Liver (tissue), 9 donors: Measurements from ENCODE around the gene FAM13C. TPM values are rescaled to one million over a fixed set of nuclear protein-coding genes. Genes with fewer than 3 reads are reported as not detected.

Source experiments
- DNase-seq: peaks from one replicate; pipeline ENCODE4 v3.0.0-alpha.2; 2017; ENCODE audit warnings: low spot score
- H3K27ac ChIP-seq, 2 donors: one replicate each; pipeline ENCODE4 v1.7.0; 2013; ENCODE audit warnings: inconsistent platforms in 2 of 2, low read length in 2 of 2, control low read depth in 1 of 2, low read depth in 1 of 2, mild to moderate bottlenecking in 1 of 2
- H3K27me3 ChIP-seq, 4 donors: one replicate each; pipeline versions ENCODE4 v1.6.1 to v1.7.0; 2013; ENCODE audit warnings: low read length in 3 of 4, inconsistent platforms in 1 of 4, mild to moderate bottlenecking in 1 of 4, moderate library complexity in 1 of 4; ENCODE audit not compliant: control insufficient read depth in 4 of 4, insufficient read depth in 4 of 4
- H3K36me3 ChIP-seq, 4 donors: one replicate each; pipeline versions ENCODE4 v1.6.1 to v1.7.0; 2013; ENCODE audit warnings: low read length in 3 of 4, mild to moderate bottlenecking in 3 of 4, low read depth in 1 of 4, moderate library complexity in 1 of 4; ENCODE audit not compliant: control insufficient read depth in 4 of 4, insufficient read depth in 3 of 4
- H3K4me1 ChIP-seq, 4 donors: one replicate each; pipeline versions ENCODE4 v1.6.1 to v1.7.0; 2013; ENCODE audit warnings: low read length in 3 of 4, mild to moderate bottlenecking in 3 of 4, moderate library complexity in 1 of 4; ENCODE audit not compliant: control insufficient read depth in 4 of 4, insufficient read depth in 4 of 4
- H3K4me3 ChIP-seq, 3 donors: one replicate each; pipeline versions ENCODE4 v1.6.1 to v1.7.0; 2013; ENCODE audit warnings: low read length in 3 of 3, control low read depth in 1 of 3, low read depth in 1 of 3, mild to moderate bottlenecking in 1 of 3
- H3K9ac ChIP-seq, 2 donors: one replicate each; pipeline ENCODE4 v1.7.0; 2013; ENCODE audit warnings: low read length in 2 of 2, mild to moderate bottlenecking in 2 of 2, moderate library complexity in 2 of 2, control low read depth in 1 of 2, low read depth in 1 of 2
- H3K9me3 ChIP-seq, 4 donors: one replicate each; pipeline versions ENCODE4 v1.6.1 to v1.7.0; 2013; ENCODE audit warnings: low read length in 3 of 4; ENCODE audit not compliant: control insufficient read depth in 4 of 4
- EGR1 ChIP-seq, 2 donors: IDR thresholded peaks; 2 replicates each; pipeline ENCODE4 v1.6.1; 2016 to 2018; ENCODE audit warnings: antibody characterized with exemption in 2 of 2, low read depth in 2 of 2
- FOXA1 ChIP-seq: IDR thresholded peaks from 2 replicates; pipeline ENCODE4 v1.6.1; 2016; ENCODE audit warnings: antibody characterized with exemption
- FOXA2 ChIP-seq: IDR thresholded peaks from 2 replicates; pipeline ENCODE4 v1.6.1; 2016; ENCODE audit warnings: antibody characterized with exemption
- GABPA ChIP-seq, 2 donors: IDR thresholded peaks in 1 of 2; conservative IDR thresholded peaks in 1 of 2; 2 replicates each; pipeline ENCODE4 v1.6.1; 2016; ENCODE audit warnings: antibody characterized with exemption in 2 of 2, mild to moderate bottlenecking in 1 of 2, moderate library complexity in 1 of 2
- HNF4A ChIP-seq, 2 donors: conservative IDR thresholded peaks; 2 replicates each; pipeline ENCODE4 v1.6.1; 2016; ENCODE audit warnings: antibody characterized with exemption in 2 of 2, mild to moderate bottlenecking in 2 of 2
- HNF4G ChIP-seq: IDR thresholded peaks from 2 replicates; pipeline ENCODE4 v1.6.1; 2016; ENCODE audit warnings: antibody characterized with exemption
- JUND ChIP-seq, 2 donors: IDR thresholded peaks; 2 replicates each; pipeline ENCODE4 v1.6.1; 2016; ENCODE audit warnings: antibody characterized with exemption in 2 of 2
- MAX ChIP-seq: IDR thresholded peaks from 2 replicates; pipeline ENCODE4 v1.6.1; 2016; ENCODE audit warnings: antibody characterized with exemption
- NR2F2 ChIP-seq: IDR thresholded peaks from 2 replicates; pipeline ENCODE4 v1.6.1; 2016; ENCODE audit warnings: antibody characterized with exemption
- RAD21 ChIP-seq, 2 donors: IDR thresholded peaks; 2 replicates each; pipeline ENCODE4 v1.6.1; 2016; ENCODE audit warnings: antibody characterized with exemption in 2 of 2, mild to moderate bottlenecking in 2 of 2
- RXRA ChIP-seq, 2 donors: IDR thresholded peaks; 2 replicates each; pipeline ENCODE4 v1.6.1; 2017 to 2018; ENCODE audit warnings: antibody characterized with exemption in 2 of 2, mild to moderate bottlenecking in 1 of 2
- SP1 ChIP-seq: IDR thresholded peaks from 2 replicates; pipeline ENCODE4 v1.6.1; 2018; ENCODE audit warnings: antibody characterized with exemption, mild to moderate bottlenecking
- TAF1 ChIP-seq: conservative IDR thresholded peaks from 2 replicates; pipeline ENCODE4 v1.6.1; 2016; ENCODE audit warnings: antibody characterized with exemption, mild to moderate bottlenecking
- YY1 ChIP-seq: IDR thresholded peaks from 2 replicates; pipeline ENCODE4 v1.6.1; 2016; ENCODE audit warnings: antibody characterized with exemption, mild to moderate bottlenecking
- WGBS: extraction: QIAGEN DNeasy Blood & Tissue Kit; methylation state at CpG from one replicate; pipeline ENCODE4 v1.1.7; 2013; 5-methylcytosine and 5-hydroxymethylcytosine counted together
- polyA plus RNA-seq, 2 donors: library from polyadenylated mRNA; stranded (reverse) in 1 of 2; unstranded in 1 of 2; fragments of 200-250 nt in 1 of 2; fragments of >200 nt in 1 of 2; fragmentation: Nextera tagmentation in 1 of 2; extraction: Ambion mirVana in 1 of 2; gene quantifications; one replicate each; pipeline versions ENCODE4 v1.2.1 to v1.2.3, GENCODE V29; 2013 to 2015
- total RNA-seq, 2 donors: library from RNA; depleted of rRNA; stranded (reverse); fragments of >200 nt; gene quantifications; one replicate each; pipeline ENCODE4 v1.2.3, GENCODE V29; 2014
- TF ChIP-seq, protein P1 (sequence below): IDR thresholded peaks from 2 replicates; pipeline ENCODE4 v1.6.1; 2016; ENCODE audit warnings: antibody characterized with exemption
- TF ChIP-seq, protein P2 (sequence below): IDR thresholded peaks from 2 replicates; pipeline ENCODE4 v1.6.1; 2016; ENCODE audit warnings: antibody characterized with exemption
- TF ChIP-seq, protein P3 (sequence below): IDR thresholded peaks from 2 replicates; pipeline ENCODE4 v1.6.1; 2016; ENCODE audit warnings: antibody characterized with exemption, mild to moderate bottlenecking
- TF ChIP-seq, protein P4 (sequence below): fragments of 150-350 bp; IDR thresholded peaks from 2 replicates; pipeline ENCODE4 v1.5.1; 2017; ENCODE audit warnings: improper control_type of control experiment, low read depth, low read length; ENCODE audit not compliant: missing input control
- donor health status: healthy.
- donor health status: healthy.
- donor health status: healthy.
- donor health status: healthy.
- donor health status: healthy.

The FAM13C gene
- total and polyA plus RNA-seq, 4 donors = 0.87 to 2.4 (median 2.1) TPM

DNA sequence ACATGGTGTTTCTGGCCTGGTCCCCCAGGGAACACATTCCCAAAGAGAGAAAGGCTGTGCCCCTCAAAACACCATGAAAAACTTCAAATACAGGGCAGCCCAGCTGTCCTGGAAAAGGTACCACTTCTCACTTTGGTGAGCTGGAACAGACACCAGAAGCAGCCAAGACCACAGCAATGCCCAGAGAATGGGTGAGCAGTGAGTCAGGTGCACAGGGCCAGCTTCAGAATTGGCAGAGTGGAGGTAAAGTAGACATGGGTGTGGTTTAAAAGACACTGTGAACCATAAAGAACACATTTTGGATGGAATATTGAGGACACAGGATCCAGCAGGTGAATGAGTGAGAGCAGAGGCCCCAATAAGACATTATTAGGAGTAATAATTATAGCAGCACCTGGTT lies 51.3 kb downstream of the FAM13C start:
- H3K36me3 ChIP-seq = no peaks in the 10 kb centered on the region
- H3K27ac ChIP-seq = no peak overlapping the region
- peaks cover 0 to 8% (median 5%) of the 10 kb centered on the region in 4 donors for H3K4me1 ChIP-seq
- no peak overlapping the region for H3K9ac ChIP-seq
- no peaks in the 10 kb centered on the region for H3K9me3 ChIP-seq
- no peak for TF ChIP-seq TAF1
- TF ChIP-seq NR2F2 = no peak
- TF ChIP-seq EGR1 (IDR thresholded peaks at IDR 0.05; ENCODE audit: low read depth in 2 of 2) = no peak
- TF ChIP-seq HNF4G = no peak
- no peak for TF ChIP-seq RXRA (IDR thresholded peaks at IDR 0.05)
- TF ChIP-seq JUND (IDR thresholded peaks at IDR 0.05) = no peak
- no peak for TF ChIP-seq FOXA2
- no peak for TF ChIP-seq FOXA1
- TF ChIP-seq, protein P1, sequence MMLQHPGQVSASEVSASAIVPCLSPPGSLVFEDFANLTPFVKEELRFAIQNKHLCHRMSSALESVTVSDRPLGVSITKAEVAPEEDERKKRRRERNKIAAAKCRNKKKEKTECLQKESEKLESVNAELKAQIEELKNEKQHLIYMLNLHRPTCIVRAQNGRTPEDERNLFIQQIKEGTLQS = no peak
- TF ChIP-seq GABPA (IDR thresholded peaks at IDR 0.05 in 1 of 2, conservative IDR thresholded peaks at IDR 0.05 in 1 of 2) = no peak
- TF ChIP-seq, protein P2, sequence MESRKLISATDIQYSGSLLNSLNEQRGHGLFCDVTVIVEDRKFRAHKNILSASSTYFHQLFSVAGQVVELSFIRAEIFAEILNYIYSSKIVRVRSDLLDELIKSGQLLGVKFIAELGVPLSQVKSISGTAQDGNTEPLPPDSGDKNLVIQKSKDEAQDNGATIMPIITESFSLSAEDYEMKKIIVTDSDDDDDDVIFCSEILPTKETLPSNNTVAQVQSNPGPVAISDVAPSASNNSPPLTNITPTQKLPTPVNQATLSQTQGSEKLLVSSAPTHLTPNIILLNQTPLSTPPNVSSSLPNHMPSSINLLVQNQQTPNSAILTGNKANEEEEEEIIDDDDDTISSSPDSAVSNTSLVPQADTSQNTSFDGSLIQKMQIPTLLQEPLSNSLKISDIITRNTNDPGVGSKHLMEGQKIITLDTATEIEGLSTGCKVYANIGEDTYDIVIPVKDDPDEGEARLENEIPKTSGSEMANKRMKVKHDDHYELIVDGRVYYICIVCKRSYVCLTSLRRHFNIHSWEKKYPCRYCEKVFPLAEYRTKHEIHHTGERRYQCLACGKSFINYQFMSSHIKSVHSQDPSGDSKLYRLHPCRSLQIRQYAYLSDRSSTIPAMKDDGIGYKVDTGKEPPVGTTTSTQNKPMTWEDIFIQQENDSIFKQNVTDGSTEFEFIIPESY = no peak
- no peak overlapping the region for H3K4me3 ChIP-seq
- no peak for DNase-seq
- H3K27me3 ChIP-seq = no peaks in the 10 kb centered on the region

DNA sequence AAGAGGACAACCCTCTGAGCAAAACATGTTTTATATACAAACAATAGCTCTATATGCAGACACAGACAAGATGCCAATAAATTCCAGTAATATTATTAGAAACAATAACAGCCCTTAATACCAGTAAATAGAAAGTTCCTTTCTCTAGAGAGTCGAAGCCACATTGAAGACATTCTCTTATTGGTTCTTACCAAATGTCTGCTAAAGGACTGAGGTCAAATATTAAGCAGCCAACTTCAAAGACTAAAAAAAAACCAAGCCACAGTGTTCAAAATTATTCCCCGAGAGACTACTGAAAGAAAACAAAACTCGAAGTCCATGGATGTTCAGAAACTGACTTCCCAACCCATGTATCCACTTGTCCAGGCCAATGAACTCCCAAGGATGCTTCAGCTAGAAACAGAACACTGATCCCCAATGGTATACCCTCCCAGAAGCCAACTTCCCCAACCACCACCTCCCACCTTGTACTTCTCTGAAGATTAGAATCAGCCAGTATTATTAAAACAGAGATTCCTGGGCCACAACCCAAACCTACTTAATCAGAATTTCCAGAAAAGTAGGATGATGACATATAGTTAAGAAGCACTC lies 51.9 kb downstream of the FAM13C start:
- Histone ChIP-seq H3K36me3 (no peaks in the 10 kb centered on the region), H3K27ac (no peak overlapping the region), H3K9me3 (no peaks in the 10 kb centered on the region), H3K4me1 (peaks cover 0 to 4% (median 2%) of the 10 kb centered on the region in 4 donors), H3K4me3 (no peak overlapping the region), H3K9ac (no peak overlapping the region), H3K27me3 (no peaks in the 10 kb centered on the region)
- DNase-seq = no peak
- WGBS = 84% methylated on average over 3 of the region's 3 CpGs
- no peak for TF ChIP-seq FOXA2
- no peak for TF ChIP-seq RXRA (IDR thresholded peaks at IDR 0.05)
- no peak for TF ChIP-seq RAD21 (IDR thresholded peaks at IDR 0.05)
- TF ChIP-seq, protein P3, sequence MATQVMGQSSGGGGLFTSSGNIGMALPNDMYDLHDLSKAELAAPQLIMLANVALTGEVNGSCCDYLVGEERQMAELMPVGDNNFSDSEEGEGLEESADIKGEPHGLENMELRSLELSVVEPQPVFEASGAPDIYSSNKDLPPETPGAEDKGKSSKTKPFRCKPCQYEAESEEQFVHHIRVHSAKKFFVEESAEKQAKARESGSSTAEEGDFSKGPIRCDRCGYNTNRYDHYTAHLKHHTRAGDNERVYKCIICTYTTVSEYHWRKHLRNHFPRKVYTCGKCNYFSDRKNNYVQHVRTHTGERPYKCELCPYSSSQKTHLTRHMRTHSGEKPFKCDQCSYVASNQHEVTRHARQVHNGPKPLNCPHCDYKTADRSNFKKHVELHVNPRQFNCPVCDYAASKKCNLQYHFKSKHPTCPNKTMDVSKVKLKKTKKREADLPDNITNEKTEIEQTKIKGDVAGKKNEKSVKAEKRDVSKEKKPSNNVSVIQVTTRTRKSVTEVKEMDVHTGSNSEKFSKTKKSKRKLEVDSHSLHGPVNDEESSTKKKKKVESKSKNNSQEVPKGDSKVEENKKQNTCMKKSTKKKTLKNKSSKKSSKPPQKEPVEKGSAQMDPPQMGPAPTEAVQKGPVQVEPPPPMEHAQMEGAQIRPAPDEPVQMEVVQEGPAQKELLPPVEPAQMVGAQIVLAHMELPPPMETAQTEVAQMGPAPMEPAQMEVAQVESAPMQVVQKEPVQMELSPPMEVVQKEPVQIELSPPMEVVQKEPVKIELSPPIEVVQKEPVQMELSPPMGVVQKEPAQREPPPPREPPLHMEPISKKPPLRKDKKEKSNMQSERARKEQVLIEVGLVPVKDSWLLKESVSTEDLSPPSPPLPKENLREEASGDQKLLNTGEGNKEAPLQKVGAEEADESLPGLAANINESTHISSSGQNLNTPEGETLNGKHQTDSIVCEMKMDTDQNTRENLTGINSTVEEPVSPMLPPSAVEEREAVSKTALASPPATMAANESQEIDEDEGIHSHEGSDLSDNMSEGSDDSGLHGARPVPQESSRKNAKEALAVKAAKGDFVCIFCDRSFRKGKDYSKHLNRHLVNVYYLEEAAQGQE = no peak
- TF ChIP-seq HNF4A (conservative IDR thresholded peaks at IDR 0.05) = no peak
- no peak for TF ChIP-seq NR2F2
- no peak for TF ChIP-seq SP1
- no peak for TF ChIP-seq JUND (IDR thresholded peaks at IDR 0.05)
- TF ChIP-seq HNF4G = no peak
- no peak for TF ChIP-seq GABPA (IDR thresholded peaks at IDR 0.05 in 1 of 2, conservative IDR thresholded peaks at IDR 0.05 in 1 of 2)
- TF ChIP-seq, protein P1 = no peak
- no peak for TF ChIP-seq YY1
- no peak for TF ChIP-seq EGR1 (IDR thresholded peaks at IDR 0.05; ENCODE audit: low read depth in 2 of 2)
- TF ChIP-seq, protein P2 = no peak
- TF ChIP-seq, protein P4, sequence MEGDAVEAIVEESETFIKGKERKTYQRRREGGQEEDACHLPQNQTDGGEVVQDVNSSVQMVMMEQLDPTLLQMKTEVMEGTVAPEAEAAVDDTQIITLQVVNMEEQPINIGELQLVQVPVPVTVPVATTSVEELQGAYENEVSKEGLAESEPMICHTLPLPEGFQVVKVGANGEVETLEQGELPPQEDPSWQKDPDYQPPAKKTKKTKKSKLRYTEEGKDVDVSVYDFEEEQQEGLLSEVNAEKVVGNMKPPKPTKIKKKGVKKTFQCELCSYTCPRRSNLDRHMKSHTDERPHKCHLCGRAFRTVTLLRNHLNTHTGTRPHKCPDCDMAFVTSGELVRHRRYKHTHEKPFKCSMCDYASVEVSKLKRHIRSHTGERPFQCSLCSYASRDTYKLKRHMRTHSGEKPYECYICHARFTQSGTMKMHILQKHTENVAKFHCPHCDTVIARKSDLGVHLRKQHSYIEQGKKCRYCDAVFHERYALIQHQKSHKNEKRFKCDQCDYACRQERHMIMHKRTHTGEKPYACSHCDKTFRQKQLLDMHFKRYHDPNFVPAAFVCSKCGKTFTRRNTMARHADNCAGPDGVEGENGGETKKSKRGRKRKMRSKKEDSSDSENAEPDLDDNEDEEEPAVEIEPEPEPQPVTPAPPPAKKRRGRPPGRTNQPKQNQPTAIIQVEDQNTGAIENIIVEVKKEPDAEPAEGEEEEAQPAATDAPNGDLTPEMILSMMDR = no peak
- no peak for TF ChIP-seq MAX
- no peak for TF ChIP-seq FOXA1
- no peak for TF ChIP-seq TAF1
